Measurements from ENCODE around the gene CLEC7A.

CLEC7A gene

GRCh38 chr12:10113075-10113474 is 16.9 kb downstream of the CLEC7A start:
- TF ChIP-seq GABPA (IDR thresholded peaks at IDR 0.05; ENCODE audit: low read depth), result no peak
- TF ChIP-seq CTCF (IDR thresholded peaks at IDR 0.05; ENCODE audit: insufficient read depth, low read length), result no peak
- TF ChIP-seq REST (IDR thresholded peaks at IDR 0.05; ENCODE audit: insufficient replicate concordance, low read depth), result no peak
- no peak for TF ChIP-seq POLR2AphosphoS5 (IDR thresholded peaks at IDR 0.05; ENCODE audit: low read depth)
- no peak for TF ChIP-seq SPI1 (IDR thresholded peaks at IDR 0.05; ENCODE audit: borderline replicate concordance, low read depth)
- DNase-seq (ENCODE audit: low read depth in 1 of 2, low spot score in 1 of 2), result no peak
- H3K27me3 ChIP-seq (ENCODE audit: insufficient read depth, poor library complexity, severe bottlenecking), result no peaks in the 10 kb centered on the region
- H3K4me3 ChIP-seq (replicated peaks; ENCODE audit: insufficient read depth, low read length), result no peak overlapping the region
- H3K27ac ChIP-seq (replicated peaks), result no peak overlapping the region

GRCh38 chr12:10111451-10111850 is 18.5 kb downstream of the CLEC7A start:
- Histone ChIP-seq H3K27me3 (ENCODE audit: insufficient read depth, poor library complexity, severe bottlenecking) (no peaks in the 10 kb centered on the region), H3K4me3 (replicated peaks; ENCODE audit: insufficient read depth, low read length) (no peak overlapping the region), H3K27ac (replicated peaks) (no peak overlapping the region)
- no peak for TF ChIP-seq SPI1 (IDR thresholded peaks at IDR 0.05; ENCODE audit: borderline replicate concordance, low read depth)
- no peak for TF ChIP-seq CTCF (IDR thresholded peaks at IDR 0.05; ENCODE audit: insufficient read depth, low read length)
- no peak for TF ChIP-seq REST (IDR thresholded peaks at IDR 0.05; ENCODE audit: insufficient replicate concordance, low read depth)
- no peak for TF ChIP-seq POLR2AphosphoS5 (IDR thresholded peaks at IDR 0.05; ENCODE audit: low read depth)
- no peak for TF ChIP-seq GABPA (IDR thresholded peaks at IDR 0.05; ENCODE audit: low read depth)
- no peak for DNase-seq (ENCODE audit: low read depth in 1 of 2, low spot score in 1 of 2)

- no peak overlapping the region for H3K4me3 ChIP-seq (replicated peaks; ENCODE audit: insufficient read depth, low read length)
- no peaks in the 10 kb centered on the region for H3K27me3 ChIP-seq (ENCODE audit: insufficient read depth, poor library complexity, severe bottlenecking)
- H3K27ac ChIP-seq (replicated peaks), result no peak overlapping the region
- TF ChIP-seq GABPA (IDR thresholded peaks at IDR 0.05; ENCODE audit: low read depth) (no peak), CTCF (IDR thresholded peaks at IDR 0.05; ENCODE audit: insufficient read depth, low read length) (no peak)
- no peak for DNase-seq (ENCODE audit: low read depth in 1 of 2, low spot score in 1 of 2)
Measured at GRCh38 chr12:10110256-10110844, 19.6 kb downstream of the CLEC7A start.

- H3K27me3 ChIP-seq (ENCODE audit: insufficient read depth, poor library complexity, severe bottlenecking), result no peaks in the 10 kb centered on the region
- H3K27ac ChIP-seq (replicated peaks), result peak overlapping the region; percentile 55
- no peak overlapping the region for H3K4me3 ChIP-seq (replicated peaks; ENCODE audit: insufficient read depth, low read length)
- TF ChIP-seq REST (IDR thresholded peaks at IDR 0.05; ENCODE audit: insufficient replicate concordance, low read depth) (no peak), GABPA (IDR thresholded peaks at IDR 0.05; ENCODE audit: low read depth) (no peak), CTCF (IDR thresholded peaks at IDR 0.05; ENCODE audit: insufficient read depth, low read length) (no peak)
- peak; percentile 25 to 78 for DNase-seq (ENCODE audit: low read depth in 1 of 2, low spot score in 1 of 2)
Measured at GRCh38 chr12:10102322-10102721, 27.7 kb downstream of the CLEC7A start.
